ENCODE results near the gene GOLM1.

The GOLM1 gene

DNA sequence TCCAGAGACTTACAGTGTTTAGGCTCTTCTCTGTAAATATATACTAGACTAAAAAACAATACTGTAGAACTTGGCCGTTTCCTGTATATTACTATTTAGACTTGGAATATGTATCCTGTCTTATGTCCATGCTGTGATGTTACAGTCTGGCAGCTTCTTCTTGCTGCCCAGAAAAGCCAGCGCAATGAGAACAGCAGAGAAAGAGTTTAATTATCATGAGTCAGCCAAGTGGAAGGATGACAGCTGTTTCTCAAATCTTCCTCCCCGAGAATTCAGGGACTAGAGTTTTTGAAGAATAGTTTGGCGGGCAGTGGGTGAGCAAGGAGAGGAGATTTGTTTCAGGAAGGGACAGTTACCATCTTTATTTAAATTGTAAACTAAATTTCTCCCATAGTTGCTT, 120.9 kb downstream of the GOLM1 start:
- no peak for DNase-seq (ENCODE audit: low read depth)
